ENCODE data around the gene SPATC1L. TPM values are rescaled to one million over a fixed set of nuclear protein-coding genes. Genes with fewer than 3 reads are reported as not detected.

SPATC1L gene
- polyA plus RNA-seq, 2 of the 4 experiments (the other 2 are of a cell fraction), result 0.14 TPM; not detected in 1

DNA sequence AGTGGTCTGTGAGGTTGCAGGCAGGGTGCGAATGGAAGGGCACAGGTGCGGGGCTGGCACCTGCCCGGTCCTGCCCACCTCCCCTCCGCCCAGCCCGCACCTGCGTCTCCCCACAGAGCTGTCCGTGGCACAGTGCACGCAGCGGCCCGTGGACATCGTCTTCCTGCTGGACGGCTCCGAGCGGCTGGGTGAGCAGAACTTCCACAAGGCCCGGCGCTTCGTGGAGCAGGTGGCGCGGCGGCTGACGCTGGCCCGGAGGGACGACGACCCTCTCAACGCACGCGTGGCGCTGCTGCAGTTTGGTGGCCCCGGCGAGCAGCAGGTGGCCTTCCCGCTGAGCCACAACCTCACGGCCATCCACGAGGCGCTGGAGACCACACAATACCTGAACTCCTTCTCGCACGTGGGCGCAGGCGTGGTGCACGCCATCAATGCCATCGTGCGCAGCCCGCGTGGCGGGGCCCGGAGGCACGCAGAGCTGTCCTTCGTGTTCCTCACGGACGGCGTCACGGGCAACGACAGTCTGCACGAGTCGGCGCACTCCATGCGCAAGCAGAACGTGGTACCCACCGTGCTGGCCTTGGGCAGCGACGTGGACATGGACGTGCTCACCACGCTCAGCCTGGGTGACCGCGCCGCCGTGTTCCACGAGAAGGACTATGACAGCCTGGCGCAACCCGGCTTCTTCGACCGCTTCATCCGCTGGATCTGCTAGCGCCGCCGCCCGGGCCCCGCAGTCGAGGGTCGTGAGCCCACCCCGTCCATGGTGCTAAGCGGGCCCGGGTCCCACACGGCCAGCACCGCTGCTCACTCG is 52.2 kb downstream of the SPATC1L start:
- CTCF ChIA-PET, result interaction anchor here (1.0 kb wide), 1 partner anchor 161 kb away, joined by 3 read pairs; no protein-coding TSS in a partner anchor
- Histone ChIP-seq H3K4me3 (no peak overlapping the region), H3K4me1 (no peaks in the 10 kb centered on the region), H3K4me2 (no peak overlapping the region), H3K27ac (no peak overlapping the region), H3K9me3 (no peaks in the 10 kb centered on the region)
- ATAC-seq, result no peak
- POLR2A ChIA-PET, result no interaction called here
- WGBS (ENCODE audit: missing lambda C conversion rate), result 92% methylated on average over 41 of the region's 85 CpGs
- DNase-seq (ENCODE audit: low read depth in 1 of 2, low spot score in 1 of 2), result no peak
- TF ChIP-seq, protein P1, sequence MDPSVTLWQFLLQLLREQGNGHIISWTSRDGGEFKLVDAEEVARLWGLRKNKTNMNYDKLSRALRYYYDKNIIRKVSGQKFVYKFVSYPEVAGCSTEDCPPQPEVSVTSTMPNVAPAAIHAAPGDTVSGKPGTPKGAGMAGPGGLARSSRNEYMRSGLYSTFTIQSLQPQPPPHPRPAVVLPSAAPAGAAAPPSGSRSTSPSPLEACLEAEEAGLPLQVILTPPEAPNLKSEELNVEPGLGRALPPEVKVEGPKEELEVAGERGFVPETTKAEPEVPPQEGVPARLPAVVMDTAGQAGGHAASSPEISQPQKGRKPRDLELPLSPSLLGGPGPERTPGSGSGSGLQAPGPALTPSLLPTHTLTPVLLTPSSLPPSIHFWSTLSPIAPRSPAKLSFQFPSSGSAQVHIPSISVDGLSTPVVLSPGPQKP (IDR thresholded peaks at IDR 0.05; ENCODE audit: low read depth, low read length), result no peak
- TF ChIP-seq EHF (CRISPR knock-in tag; IDR thresholded peaks at IDR 0.05) (no peak), TFCP2L1 (CRISPR knock-in tag; IDR thresholded peaks at IDR 0.05) (no peak), FOSB (CRISPR knock-in tag; IDR thresholded peaks at IDR 0.05) (no peak), POLR2A (IDR thresholded peaks at IDR 0.05; ENCODE audit: low read length) (no peak), TP53 (CRISPR knock-in tag; IDR thresholded peaks at IDR 0.05) (no peak), NR3C1 (IDR thresholded peaks at IDR 0.05) (no peak), MAFK (IDR thresholded peaks at IDR 0.05; ENCODE audit: partially characterized antibody) (no peak), HOXA7 (CRISPR knock-in tag; IDR thresholded peaks at IDR 0.05) (no peak)
- no peak for FAIRE-seq

DNA sequence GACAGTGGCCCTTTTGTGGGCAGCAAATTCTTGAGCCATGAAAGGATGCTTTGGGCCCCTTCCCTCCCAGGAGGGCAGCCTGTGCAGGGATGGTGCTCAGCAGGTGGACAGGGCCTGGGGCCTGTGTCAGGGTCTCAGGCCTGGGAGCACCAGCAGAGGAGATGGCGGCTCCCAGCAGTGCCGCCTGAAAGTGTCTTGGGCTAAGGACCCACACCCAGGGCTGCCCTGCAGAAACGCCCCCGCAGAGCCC is 52.7 kb downstream of the SPATC1L start:
- H3K9me3 ChIP-seq, result no peaks in the 10 kb centered on the region
- no peak overlapping the region for H3K4me3 ChIP-seq
- POLR2A ChIA-PET, result no interaction called here
- no peak overlapping the region for H3K4me2 ChIP-seq
- TF ChIP-seq HOXB13 (CRISPR knock-in tag; IDR thresholded peaks at IDR 0.05; ENCODE audit: low read depth) (no peak), KDM5A (IDR thresholded peaks at IDR 0.05) (no peak), FOXS1 (CRISPR knock-in tag; IDR thresholded peaks at IDR 0.05) (no peak), ZNF302 (CRISPR knock-in tag; IDR thresholded peaks at IDR 0.05) (no peak), CBX8 (IDR thresholded peaks at IDR 0.05) (no peak), SREBF2 (IDR thresholded peaks at IDR 0.05) (no peak), RCOR1 (IDR thresholded peaks at IDR 0.05; ENCODE audit: low read depth, low read length) (no peak), RNF2 (IDR thresholded peaks at IDR 0.05; ENCODE audit: borderline replicate concordance, low read depth) (no peak), HEYL (CRISPR knock-in tag; IDR thresholded peaks at IDR 0.05) (no peak), RFX5 (IDR thresholded peaks at IDR 0.05) (no peak), ZC3H11A (IDR thresholded peaks at IDR 0.05) (no peak), POLR2A (IDR thresholded peaks at IDR 0.05; ENCODE audit: low read length) (no peak)
- TF ChIP-seq, protein P2, sequence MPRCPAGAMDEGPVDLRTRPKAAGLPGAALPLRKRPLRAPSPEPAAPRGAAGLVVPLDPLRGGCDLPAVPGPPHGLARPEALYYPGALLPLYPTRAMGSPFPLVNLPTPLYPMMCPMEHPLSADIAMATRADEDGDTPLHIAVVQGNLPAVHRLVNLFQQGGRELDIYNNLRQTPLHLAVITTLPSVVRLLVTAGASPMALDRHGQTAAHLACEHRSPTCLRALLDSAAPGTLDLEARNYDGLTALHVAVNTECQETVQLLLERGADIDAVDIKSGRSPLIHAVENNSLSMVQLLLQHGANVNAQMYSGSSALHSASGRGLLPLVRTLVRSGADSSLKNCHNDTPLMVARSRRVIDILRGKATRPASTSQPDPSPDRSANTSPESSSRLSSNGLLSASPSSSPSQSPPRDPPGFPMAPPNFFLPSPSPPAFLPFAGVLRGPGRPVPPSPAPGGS (IDR thresholded peaks at IDR 0.05), result no peak
- TF ChIP-seq, protein P3, sequence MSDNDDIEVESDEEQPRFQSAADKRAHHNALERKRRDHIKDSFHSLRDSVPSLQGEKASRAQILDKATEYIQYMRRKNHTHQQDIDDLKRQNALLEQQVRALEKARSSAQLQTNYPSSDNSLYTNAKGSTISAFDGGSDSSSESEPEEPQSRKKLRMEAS (IDR thresholded peaks at IDR 0.05), result no peak
- TF ChIP-seq, protein P4, sequence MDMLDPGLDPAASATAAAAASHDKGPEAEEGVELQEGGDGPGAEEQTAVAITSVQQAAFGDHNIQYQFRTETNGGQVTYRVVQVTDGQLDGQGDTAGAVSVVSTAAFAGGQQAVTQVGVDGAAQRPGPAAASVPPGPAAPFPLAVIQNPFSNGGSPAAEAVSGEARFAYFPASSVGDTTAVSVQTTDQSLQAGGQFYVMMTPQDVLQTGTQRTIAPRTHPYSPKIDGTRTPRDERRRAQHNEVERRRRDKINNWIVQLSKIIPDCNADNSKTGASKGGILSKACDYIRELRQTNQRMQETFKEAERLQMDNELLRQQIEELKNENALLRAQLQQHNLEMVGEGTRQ (IDR thresholded peaks at IDR 0.05), result no peak
- TF ChIP-seq, protein P5, sequence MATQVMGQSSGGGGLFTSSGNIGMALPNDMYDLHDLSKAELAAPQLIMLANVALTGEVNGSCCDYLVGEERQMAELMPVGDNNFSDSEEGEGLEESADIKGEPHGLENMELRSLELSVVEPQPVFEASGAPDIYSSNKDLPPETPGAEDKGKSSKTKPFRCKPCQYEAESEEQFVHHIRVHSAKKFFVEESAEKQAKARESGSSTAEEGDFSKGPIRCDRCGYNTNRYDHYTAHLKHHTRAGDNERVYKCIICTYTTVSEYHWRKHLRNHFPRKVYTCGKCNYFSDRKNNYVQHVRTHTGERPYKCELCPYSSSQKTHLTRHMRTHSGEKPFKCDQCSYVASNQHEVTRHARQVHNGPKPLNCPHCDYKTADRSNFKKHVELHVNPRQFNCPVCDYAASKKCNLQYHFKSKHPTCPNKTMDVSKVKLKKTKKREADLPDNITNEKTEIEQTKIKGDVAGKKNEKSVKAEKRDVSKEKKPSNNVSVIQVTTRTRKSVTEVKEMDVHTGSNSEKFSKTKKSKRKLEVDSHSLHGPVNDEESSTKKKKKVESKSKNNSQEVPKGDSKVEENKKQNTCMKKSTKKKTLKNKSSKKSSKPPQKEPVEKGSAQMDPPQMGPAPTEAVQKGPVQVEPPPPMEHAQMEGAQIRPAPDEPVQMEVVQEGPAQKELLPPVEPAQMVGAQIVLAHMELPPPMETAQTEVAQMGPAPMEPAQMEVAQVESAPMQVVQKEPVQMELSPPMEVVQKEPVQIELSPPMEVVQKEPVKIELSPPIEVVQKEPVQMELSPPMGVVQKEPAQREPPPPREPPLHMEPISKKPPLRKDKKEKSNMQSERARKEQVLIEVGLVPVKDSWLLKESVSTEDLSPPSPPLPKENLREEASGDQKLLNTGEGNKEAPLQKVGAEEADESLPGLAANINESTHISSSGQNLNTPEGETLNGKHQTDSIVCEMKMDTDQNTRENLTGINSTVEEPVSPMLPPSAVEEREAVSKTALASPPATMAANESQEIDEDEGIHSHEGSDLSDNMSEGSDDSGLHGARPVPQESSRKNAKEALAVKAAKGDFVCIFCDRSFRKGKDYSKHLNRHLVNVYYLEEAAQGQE (IDR thresholded peaks at IDR 0.05), result no peak
- no peaks in the 10 kb centered on the region for H3K4me1 ChIP-seq
- no peak for ATAC-seq
- FAIRE-seq, result no peak
- WGBS (ENCODE audit: missing lambda C conversion rate), result no CpG with 5 or more reads among the region's 4 CpGs
- no peak for DNase-seq (ENCODE audit: low read depth in 1 of 2, low spot score in 1 of 2)
- H3K27ac ChIP-seq, result no peak overlapping the region
- CTCF ChIA-PET, result no interaction called here
